Amniotic stem cell (primary cell): ENCODE data around the gene IQGAP2.
"Not testable (repeated sequence)": the region's sequence is repeated elsewhere in the genome, so short reads cannot be mapped to it uniquely, and the experiment has no call there.

Experiments
- DNase-seq: peaks from one replicate; lab custom pipeline; 2025; lab: John Stamatoyannopoulos, UW

IQGAP2 gene, protein sequence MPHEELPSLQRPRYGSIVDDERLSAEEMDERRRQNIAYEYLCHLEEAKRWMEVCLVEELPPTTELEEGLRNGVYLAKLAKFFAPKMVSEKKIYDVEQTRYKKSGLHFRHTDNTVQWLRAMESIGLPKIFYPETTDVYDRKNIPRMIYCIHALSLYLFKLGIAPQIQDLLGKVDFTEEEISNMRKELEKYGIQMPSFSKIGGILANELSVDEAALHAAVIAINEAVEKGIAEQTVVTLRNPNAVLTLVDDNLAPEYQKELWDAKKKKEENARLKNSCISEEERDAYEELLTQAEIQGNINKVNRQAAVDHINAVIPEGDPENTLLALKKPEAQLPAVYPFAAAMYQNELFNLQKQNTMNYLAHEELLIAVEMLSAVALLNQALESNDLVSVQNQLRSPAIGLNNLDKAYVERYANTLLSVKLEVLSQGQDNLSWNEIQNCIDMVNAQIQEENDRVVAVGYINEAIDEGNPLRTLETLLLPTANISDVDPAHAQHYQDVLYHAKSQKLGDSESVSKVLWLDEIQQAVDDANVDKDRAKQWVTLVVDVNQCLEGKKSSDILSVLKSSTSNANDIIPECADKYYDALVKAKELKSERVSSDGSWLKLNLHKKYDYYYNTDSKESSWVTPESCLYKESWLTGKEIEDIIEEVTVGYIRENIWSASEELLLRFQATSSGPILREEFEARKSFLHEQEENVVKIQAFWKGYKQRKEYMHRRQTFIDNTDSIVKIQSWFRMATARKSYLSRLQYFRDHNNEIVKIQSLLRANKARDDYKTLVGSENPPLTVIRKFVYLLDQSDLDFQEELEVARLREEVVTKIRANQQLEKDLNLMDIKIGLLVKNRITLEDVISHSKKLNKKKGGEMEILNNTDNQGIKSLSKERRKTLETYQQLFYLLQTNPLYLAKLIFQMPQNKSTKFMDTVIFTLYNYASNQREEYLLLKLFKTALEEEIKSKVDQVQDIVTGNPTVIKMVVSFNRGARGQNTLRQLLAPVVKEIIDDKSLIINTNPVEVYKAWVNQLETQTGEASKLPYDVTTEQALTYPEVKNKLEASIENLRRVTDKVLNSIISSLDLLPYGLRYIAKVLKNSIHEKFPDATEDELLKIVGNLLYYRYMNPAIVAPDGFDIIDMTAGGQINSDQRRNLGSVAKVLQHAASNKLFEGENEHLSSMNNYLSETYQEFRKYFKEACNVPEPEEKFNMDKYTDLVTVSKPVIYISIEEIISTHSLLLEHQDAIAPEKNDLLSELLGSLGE (N-terminal part only)

GRCh38 chr5:76402886-76403765, at the start of gene IQGAP2:
Gene IQGAP2 (plus strand): TSS chr5:76403285. CDS start chr5:76403546, 261 bp downstream.
- DNase-seq, result no peak

- no peak for DNase-seq
Measured at GRCh38 chr5:76356887-76357286, 46.2 kb upstream of the IQGAP2 start.

GRCh38 chr5:76363352-76364225, 39.5 kb upstream of the IQGAP2 start:
- no peak for DNase-seq

DNA sequence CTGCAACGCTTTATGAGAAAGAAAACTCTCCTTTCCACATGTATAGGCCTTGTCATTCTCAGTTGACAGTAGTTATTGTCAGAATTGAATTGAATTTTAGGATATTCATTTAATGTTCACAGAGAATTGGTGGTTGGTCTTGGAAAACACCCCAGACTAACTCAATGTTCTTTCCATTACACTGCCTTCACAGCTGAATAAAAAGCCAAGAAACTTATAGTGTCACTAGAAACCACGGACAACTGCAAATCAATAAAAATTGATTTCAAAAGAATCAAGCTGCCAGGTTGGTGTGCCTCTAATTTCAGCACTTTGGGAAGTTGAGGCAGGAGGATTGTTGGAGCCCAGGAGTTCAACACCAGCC, 38.9 kb upstream of the IQGAP2 start:
- no peak for DNase-seq

- DNase-seq, result no peak
Measured at GRCh38 chr5:76365561-76365960, 37.5 kb upstream of the IQGAP2 start.

DNA sequence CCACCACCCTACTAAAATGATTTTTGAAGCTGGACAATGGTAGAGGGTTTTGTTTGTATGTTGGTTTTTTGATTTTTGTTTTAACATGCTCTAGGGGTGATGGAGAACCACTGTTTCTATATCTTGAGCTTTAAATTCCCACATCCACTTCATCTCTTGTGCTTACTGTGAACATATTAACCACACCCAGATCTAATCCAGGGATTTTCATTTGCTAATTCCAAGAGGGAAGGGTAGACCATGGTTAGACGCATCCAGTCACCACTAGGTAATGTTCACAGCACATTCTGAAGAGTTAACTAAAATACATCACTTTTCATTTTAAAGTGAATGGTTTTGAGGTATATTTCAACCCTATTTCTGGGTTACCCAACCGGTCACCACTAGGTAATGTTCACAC, 36.5 kb upstream of the IQGAP2 start:
- no peak for DNase-seq

GRCh38 chr5:76367623-76368371, 35.3 kb upstream of the IQGAP2 start:
- DNase-seq, result no peak

DNA sequence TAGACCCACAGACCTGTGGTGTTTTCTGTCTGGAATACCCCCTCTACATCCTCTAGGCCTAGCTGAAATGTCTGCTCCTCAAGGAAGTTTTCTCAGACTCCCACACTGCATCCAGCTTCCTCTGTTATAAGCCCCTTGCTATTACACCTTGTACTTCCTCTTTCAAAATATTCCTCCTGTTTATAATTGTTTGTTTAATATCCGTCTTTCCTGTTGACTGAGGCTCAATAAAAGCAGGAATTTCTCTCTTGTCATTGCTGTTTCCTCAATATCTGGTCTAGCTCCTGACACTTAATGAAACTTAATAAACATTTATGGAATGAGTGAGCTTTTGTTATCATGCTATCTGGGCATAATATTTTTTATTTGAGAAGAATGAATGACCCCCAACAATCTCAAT, 34.1 kb upstream of the IQGAP2 start:
- DNase-seq, result no peak

GRCh38 chr5:76369668-76370067, 33.4 kb upstream of the IQGAP2 start:
- not testable (repeated sequence) for DNase-seq

DNA sequence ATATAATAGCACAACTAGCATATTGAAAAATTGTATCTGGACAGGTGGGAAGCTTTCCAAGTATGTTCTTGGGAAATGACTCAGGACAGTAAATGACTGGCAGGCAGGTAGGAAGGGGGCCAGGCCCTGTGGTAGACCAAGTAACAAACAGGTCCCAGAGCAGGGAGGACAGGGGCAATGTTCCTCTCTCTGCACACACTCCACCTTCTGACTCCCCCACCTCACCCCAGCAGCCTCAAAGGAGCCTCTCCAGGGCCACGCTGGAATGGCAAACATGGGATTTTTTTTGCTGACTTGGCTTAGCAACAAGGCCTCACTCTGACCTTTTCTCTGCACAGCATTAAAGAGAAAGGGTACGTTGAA, 31.1 kb upstream of the IQGAP2 start:
- no peak for DNase-seq

DNA sequence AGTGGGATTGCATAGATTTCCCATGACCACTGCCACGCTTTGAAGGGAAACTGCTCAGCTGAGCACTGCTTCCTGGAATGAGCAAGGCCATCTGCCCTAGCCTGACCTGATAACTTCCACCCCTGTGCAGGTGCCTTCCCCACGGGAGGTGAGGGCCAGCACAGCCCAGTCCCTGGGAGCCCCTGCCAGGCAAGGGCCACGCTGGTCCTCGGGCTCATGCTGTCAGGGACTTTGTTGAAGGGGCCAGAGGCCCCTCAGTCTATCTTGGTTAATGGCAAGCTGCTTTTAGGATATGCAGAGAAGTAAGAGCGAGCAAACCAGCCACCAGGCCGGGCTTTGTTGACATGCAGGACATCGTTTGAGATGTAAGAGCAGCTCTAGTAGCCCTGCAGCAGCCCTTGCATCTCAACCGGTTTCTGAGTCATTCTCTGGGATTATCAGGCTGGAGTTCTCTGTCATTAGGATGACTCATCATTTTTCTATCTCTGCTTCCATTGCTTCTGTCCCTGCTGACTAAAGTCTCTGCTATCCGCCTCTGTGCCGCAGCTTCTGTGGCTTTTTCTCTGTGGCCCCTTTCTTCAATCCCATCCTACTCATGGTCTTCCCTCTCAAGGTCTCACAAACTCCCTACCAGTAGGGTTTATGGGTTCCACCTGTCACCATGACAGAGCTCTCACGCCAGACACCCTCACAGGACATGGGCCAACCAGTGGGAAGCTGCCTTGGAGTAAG, 30.6 kb upstream of the IQGAP2 start:
- DNase-seq, result peak; percentile 90

DNA sequence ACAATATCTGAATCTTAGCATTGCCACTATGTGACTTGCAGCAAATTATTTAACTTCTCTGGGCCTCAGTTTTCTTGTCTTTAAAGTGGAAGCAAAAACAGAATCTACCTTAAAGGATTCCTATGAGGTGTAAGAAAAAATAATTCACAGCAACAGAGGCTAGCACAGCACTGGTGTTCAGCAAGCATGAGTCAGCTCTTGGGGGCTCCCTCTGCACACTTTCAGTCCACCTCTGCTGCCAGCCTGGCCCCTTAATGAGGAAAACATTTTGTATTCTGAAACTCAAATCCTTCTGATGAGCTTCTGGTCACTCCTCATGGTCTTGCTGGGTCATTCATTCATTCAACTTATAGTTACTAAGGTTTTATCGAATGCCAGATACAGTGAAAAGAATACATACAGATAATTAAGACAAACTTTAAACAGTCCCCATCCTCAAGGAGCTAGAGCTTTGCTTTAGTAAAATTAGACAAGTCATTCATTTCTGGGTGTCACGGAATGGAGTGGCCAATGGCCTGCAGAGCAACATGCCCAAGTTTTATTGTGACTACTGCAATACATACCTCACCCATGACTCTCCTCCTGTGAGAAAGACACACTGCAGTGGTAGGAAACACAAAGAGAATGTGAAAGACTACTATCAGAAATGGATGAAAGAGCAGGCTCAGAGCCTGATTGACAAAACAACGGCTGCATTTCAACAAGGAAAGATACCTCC, 26.8 kb upstream of the IQGAP2 start:
- DNase-seq, result no peak

DNA sequence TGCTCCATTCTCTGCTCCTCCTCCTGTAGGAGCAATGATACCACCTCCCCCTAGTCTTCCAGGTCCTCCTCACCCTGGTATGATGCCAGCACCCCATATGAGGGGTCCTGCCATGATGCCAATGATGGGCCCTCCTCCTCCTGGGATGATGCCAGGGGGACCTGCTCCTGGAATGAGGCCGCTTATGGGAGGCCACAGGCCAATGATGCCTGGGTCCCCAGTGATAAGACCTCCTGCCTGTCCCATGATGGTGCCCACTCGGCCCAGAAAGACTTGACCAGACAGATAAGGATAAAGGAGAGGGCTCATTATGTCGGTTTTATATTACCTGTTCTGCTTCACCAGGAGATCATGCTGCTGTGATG, 26.2 kb upstream of the IQGAP2 start:
- DNase-seq, result no peak

DNA sequence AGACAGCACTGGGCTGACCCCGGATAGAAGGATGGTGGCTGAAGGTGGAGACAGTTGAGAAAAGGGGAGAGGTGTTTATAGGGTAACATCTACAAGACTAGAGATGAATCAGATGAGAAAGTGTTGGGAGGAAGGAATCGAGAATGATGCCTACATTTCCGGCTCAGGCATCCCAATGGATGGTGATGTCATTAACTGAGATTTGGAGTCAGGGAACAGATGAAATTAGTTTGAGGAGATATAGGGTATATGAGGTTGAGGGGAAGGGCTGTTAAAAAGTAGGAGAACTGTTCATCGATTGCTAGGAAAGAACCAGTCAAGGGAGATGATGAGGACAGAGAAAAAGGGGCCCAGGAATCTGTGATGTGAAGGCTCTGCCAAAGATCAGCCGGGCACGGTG, 24.7 kb upstream of the IQGAP2 start:
- DNase-seq, result no peak

- DNase-seq, result no peak
Measured at GRCh38 chr5:76379316-76379715, 23.8 kb upstream of the IQGAP2 start.

DNA sequence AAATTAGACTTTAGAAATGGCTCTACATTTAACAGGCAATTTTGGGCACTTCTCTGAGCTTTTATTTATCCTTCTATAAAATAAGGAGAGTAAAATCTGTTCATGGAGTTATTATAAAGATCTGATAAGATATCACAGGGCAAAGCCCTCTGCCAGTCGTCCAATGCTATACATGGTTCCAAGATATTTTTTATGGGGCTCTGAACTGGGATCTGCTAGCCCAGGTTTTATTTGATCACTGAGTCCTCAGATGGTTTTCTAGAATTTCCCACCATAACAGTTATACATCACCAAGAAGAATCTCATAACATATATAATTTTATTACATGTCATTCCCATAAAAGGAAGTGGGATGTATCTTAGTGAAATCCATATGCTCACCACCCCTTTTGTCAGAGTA, 23.2 kb upstream of the IQGAP2 start:
- no peak for DNase-seq

- no peak for DNase-seq
Measured at GRCh38 chr5:76380346-76381066, 22.6 kb upstream of the IQGAP2 start.
